ENCODE results near the gene PCDHB11. TPM values are rescaled to one million over a fixed set of nuclear protein-coding genes. Genes with fewer than 3 reads are reported as not detected.
A peak's percentile ranks its signal among the peaks of the same experiment; 100 is the strongest.
"Not testable (repeated sequence)": the region's sequence is repeated elsewhere in the genome, so short reads cannot be mapped to it uniquely, and the experiment has no call there.

Gene PCDHB11
- total RNA-seq, 5 donors from 2014 or later (not counting 1 experiment from before 2014, with no cell fraction given) = not detected

DNA sequence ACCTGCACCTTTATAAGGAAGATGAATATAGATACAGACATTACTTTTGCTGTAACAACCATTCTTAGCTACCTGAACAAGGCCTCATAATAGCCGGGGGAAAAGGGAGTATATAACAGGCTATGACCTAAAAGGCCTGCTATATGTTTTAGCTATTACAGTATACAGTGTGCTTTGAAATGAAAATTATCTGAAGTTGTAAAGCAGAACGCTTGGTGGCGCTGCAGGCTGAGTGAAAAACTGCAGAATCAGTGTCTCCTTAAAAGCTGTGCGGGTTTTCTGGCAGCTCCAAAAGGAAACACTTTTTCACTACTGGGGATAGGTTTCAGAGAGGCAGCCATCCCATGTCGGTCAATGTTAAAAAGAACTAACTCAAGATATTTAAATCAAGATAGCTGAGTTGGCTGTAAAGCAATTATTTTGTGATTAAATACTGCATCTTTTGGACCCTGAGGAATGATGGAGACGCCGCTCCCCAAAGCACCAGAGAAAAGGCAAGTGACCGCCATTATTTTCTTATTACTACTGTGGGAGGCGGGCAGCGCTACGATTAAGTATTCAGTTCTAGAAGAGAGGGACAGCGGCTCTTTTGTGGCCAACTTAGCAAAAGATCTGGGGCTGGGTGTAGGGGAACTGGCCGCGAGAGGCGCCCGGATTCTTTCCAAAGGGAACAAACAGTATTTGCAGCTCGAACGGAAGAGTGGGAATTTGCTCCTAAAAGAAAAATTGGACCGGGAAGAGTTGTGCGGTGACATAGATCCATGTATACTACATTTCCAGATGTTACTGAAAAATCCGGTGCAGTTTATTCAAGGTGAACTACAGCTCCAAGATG is 43.7 kb upstream of the PCDHB11 start:
- H3K9me3 Mint-ChIP-seq = peaks cover 0 to 32% (median 27%) of the 10 kb centered on the region in 3 donors
- ATAC-seq (replicated peaks in 1 of 4) = no peak
- no peak overlapping the region for H3K27ac ChIP-seq (ENCODE audit: low read length)

GRCh38 chr5:141157356-141157755 is 42.1 kb upstream of the PCDHB11 start:
- WGBS (ENCODE audit: insufficient coverage) = 40% methylated on average over 21 of the region's 38 CpGs
- ATAC-seq (replicated peaks in 1 of 4); H3K27ac ChIP-seq (ENCODE audit: low read length); H3K36me3 Mint-ChIP-seq; H3K4me1 ChIP-seq (ENCODE audit: control insufficient read depth in 1 of 2, extremely low read depth in 1 of 2, insufficient read depth in 2 of 2, low read length in 2 of 2); H3K27ac Mint-ChIP-seq; H3K36me3 ChIP-seq (ENCODE audit: control insufficient read depth in 2 of 2, extremely low read depth in 1 of 2, insufficient read depth in 1 of 2, low read length in 1 of 2); POLR2A ChIA-PET; H3K4me3 Mint-ChIP-seq; H3K4me3 ChIP-seq (ENCODE audit: control insufficient read depth in 1 of 2, extremely low read depth in 1 of 2, low read length in 1 of 2); DNase-seq; H3K9me3 ChIP-seq; CTCF ChIA-PET; H3K4me1 Mint-ChIP-seq: not testable (repeated sequence)
- Mint-ChIP-seq H3K27me3 (peaks cover 35 to 47% of the 10 kb centered on the region in 2 donors), H3K9me3 (peaks cover 0 to 26% (median 18%) of the 10 kb centered on the region in 3 donors)
- peaks cover 6 to 21% of the 10 kb centered on the region in 2 experiments for H3K27me3 ChIP-seq (replicated peaks in 1 of 2; ENCODE audit: control insufficient read depth in 2 of 2, extremely low read depth in 1 of 2, insufficient read depth in 2 of 2, low read length in 1 of 2)

More for the DNA sequence above, 43.7 kb upstream of the PCDHB11 start:
- Histone ChIP-seq H3K36me3 (ENCODE audit: control insufficient read depth in 2 of 2, extremely low read depth in 1 of 2, insufficient read depth in 1 of 2, low read length in 1 of 2) (no peaks in the 10 kb centered on the region), H3K4me1 (ENCODE audit: control insufficient read depth in 1 of 2, extremely low read depth in 1 of 2, insufficient read depth in 2 of 2, low read length in 2 of 2) (no peaks in the 10 kb centered on the region), H3K9me3 (no peaks in the 10 kb centered on the region), H3K27me3 (replicated peaks in 1 of 2; ENCODE audit: control insufficient read depth in 2 of 2, extremely low read depth in 1 of 2, insufficient read depth in 2 of 2, low read length in 1 of 2) (peaks cover 9 to 29% of the 10 kb centered on the region in 2 experiments), H3K4me3 (ENCODE audit: control insufficient read depth in 1 of 2, extremely low read depth in 1 of 2, low read length in 1 of 2) (no peak overlapping the region)
- Mint-ChIP-seq H3K4me1 (no peaks in the 10 kb centered on the region), H3K4me3 (no peak overlapping the region), H3K27ac (no peak overlapping the region), H3K27me3 (peaks cover 38 to 57% of the 10 kb centered on the region in 2 donors), H3K36me3 (peaks cover 7% of the 10 kb centered on the region)
- CTCF ChIA-PET = no interaction called here
- no peak for DNase-seq
- POLR2A ChIA-PET = no interaction called here
- WGBS (ENCODE audit: insufficient coverage) = 23% methylated on average over 10 of the region's 21 CpGs

DNA sequence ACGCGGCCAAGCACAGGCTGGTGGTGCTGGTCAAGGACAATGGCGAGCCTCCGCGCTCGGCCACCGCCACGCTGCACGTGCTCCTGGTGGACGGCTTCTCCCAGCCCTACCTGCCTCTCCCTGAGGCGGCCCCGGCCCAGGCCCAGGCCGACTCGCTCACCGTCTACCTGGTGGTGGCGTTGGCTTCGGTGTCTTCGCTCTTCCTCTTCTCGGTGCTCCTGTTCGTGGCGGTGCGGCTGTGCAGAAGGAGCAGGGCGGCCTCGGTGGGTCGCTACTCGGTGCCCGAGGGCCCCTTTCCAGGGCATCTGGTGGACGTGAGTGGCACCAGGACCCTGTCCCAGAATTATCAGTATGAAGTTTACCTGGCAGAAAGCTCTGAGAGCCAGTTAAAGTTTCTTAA is 41.5 kb upstream of the PCDHB11 start:
- ATAC-seq (replicated peaks in 1 of 4); H3K4me3 ChIP-seq (ENCODE audit: control insufficient read depth in 1 of 2, extremely low read depth in 1 of 2, low read length in 1 of 2); H3K4me1 ChIP-seq (ENCODE audit: control insufficient read depth in 1 of 2, extremely low read depth in 1 of 2, insufficient read depth in 2 of 2, low read length in 2 of 2); H3K9me3 ChIP-seq; H3K4me1 Mint-ChIP-seq; H3K36me3 ChIP-seq (ENCODE audit: control insufficient read depth in 2 of 2, extremely low read depth in 1 of 2, insufficient read depth in 1 of 2, low read length in 1 of 2); DNase-seq; CTCF ChIA-PET; H3K27ac Mint-ChIP-seq; H3K4me3 Mint-ChIP-seq; POLR2A ChIA-PET; H3K36me3 Mint-ChIP-seq; H3K27ac ChIP-seq (ENCODE audit: low read length): not testable (repeated sequence)
- H3K9me3 Mint-ChIP-seq = peaks cover 0 to 24% (median 18%) of the 10 kb centered on the region in 3 donors
- peaks cover 31 to 44% of the 10 kb centered on the region in 2 donors for H3K27me3 Mint-ChIP-seq
- 48% methylated on average over 9 of the region's 28 CpGs for WGBS (ENCODE audit: insufficient coverage)
- peaks cover 6 to 21% of the 10 kb centered on the region in 2 experiments for H3K27me3 ChIP-seq (replicated peaks in 1 of 2; ENCODE audit: control insufficient read depth in 2 of 2, extremely low read depth in 1 of 2, insufficient read depth in 2 of 2, low read length in 1 of 2)

GRCh38 chr5:141172381-141173204 is 26.8 kb upstream of the PCDHB11 start, which contains the start of gene PCDHB7:
TSS of gene PCDHB7 (plus strand) at chr5:141172644. CDS start at chr5:141172836, 192 bp downstream.
- H3K4me3 ChIP-seq (ENCODE audit: control insufficient read depth in 1 of 2, extremely low read depth in 1 of 2, low read length in 1 of 2) = no peak within 1 kb of the TSS
- no peak within 1 kb of the TSS for H3K27ac Mint-ChIP-seq
- ChIA-PET POLR2A (no interaction called here), CTCF (interaction anchor here (1.0 to 1.5 kb wide), 2 partner anchors 392 kb away, joined by 3 to 5 read pairs; no protein-coding TSS in a partner anchor)
- DNase-seq (peak in 7 of 35 experiments; percentile 5 to 40 (median 12)), ATAC-seq (replicated peaks in 1 of 4) (no peak)
- H3K27ac ChIP-seq (ENCODE audit: low read length) = no peak within 1 kb of the TSS
- H3K9me3 ChIP-seq = no peaks in the 10 kb centered on the region
- peaks cover 2 to 7% (median 5%) of the 10 kb centered on the region in 3 donors for H3K4me1 Mint-ChIP-seq
- H3K27me3 Mint-ChIP-seq = peaks cover 36 to 43% of the 10 kb centered on the region in 2 donors
- H3K9me3 Mint-ChIP-seq = peaks cover 6 to 10% (median 8%) of the 10 kb centered on the region in 3 donors
- H3K27me3 ChIP-seq (replicated peaks in 1 of 2; ENCODE audit: control insufficient read depth in 2 of 2, extremely low read depth in 1 of 2, insufficient read depth in 2 of 2, low read length in 1 of 2) = peaks cover 0 to 14% of the 10 kb centered on the region in 2 experiments
- no peaks in the 10 kb centered on the region for H3K4me1 ChIP-seq (ENCODE audit: control insufficient read depth in 1 of 2, extremely low read depth in 1 of 2, insufficient read depth in 2 of 2, low read length in 2 of 2)
- no peaks in the 10 kb centered on the region for H3K36me3 Mint-ChIP-seq
- no peaks in the 10 kb centered on the region for H3K36me3 ChIP-seq (ENCODE audit: control insufficient read depth in 2 of 2, extremely low read depth in 1 of 2, insufficient read depth in 1 of 2, low read length in 1 of 2)
- WGBS (ENCODE audit: insufficient coverage) = 52% methylated on average over 9 of the region's 20 CpGs
- H3K4me3 Mint-ChIP-seq = peak within 1 kb of the TSS in 1 of 3 donors; percentile 3

- POLR2A ChIA-PET; H3K4me3 Mint-ChIP-seq; DNase-seq; ATAC-seq (replicated peaks in 1 of 4); H3K9me3 ChIP-seq; H3K9me3 Mint-ChIP-seq; H3K4me3 ChIP-seq (ENCODE audit: control insufficient read depth in 1 of 2, extremely low read depth in 1 of 2, low read length in 1 of 2); CTCF ChIA-PET; H3K4me1 Mint-ChIP-seq; H3K27ac Mint-ChIP-seq; H3K27ac ChIP-seq (ENCODE audit: low read length); H3K36me3 Mint-ChIP-seq; H3K4me1 ChIP-seq (ENCODE audit: control insufficient read depth in 1 of 2, extremely low read depth in 1 of 2, insufficient read depth in 2 of 2, low read length in 2 of 2); H3K36me3 ChIP-seq (ENCODE audit: control insufficient read depth in 2 of 2, extremely low read depth in 1 of 2, insufficient read depth in 1 of 2, low read length in 1 of 2): not testable (repeated sequence)
- 49% methylated on average over 50 of the region's 79 CpGs for WGBS (ENCODE audit: insufficient coverage)
- peaks cover 0 to 19% of the 10 kb centered on the region in 2 experiments for H3K27me3 ChIP-seq (replicated peaks in 1 of 2; ENCODE audit: control insufficient read depth in 2 of 2, extremely low read depth in 1 of 2, insufficient read depth in 2 of 2, low read length in 1 of 2)
- H3K27me3 Mint-ChIP-seq = peaks cover 26 to 27% of the 10 kb centered on the region in 2 donors
These were observed 24.9 kb upstream of the PCDHB11 start for GRCh38 chr5:141174291-141175104.

GRCh38 chr5:141175933-141176332 is 23.5 kb upstream of the PCDHB11 start:
- ChIA-PET CTCF (no interaction called here), POLR2A (no interaction called here)
- Histone ChIP-seq H3K4me3 (ENCODE audit: control insufficient read depth in 1 of 2, extremely low read depth in 1 of 2, low read length in 1 of 2) (no peak overlapping the region), H3K36me3 (ENCODE audit: control insufficient read depth in 2 of 2, extremely low read depth in 1 of 2, insufficient read depth in 1 of 2, low read length in 1 of 2) (no peaks in the 10 kb centered on the region), H3K9me3 (no peaks in the 10 kb centered on the region), H3K27ac (ENCODE audit: low read length) (no peak overlapping the region), H3K27me3 (replicated peaks in 1 of 2; ENCODE audit: control insufficient read depth in 2 of 2, extremely low read depth in 1 of 2, insufficient read depth in 2 of 2, low read length in 1 of 2) (peaks cover 0 to 27% of the 10 kb centered on the region in 2 experiments), H3K4me1 (ENCODE audit: control insufficient read depth in 1 of 2, extremely low read depth in 1 of 2, insufficient read depth in 2 of 2, low read length in 2 of 2) (no peaks in the 10 kb centered on the region)
- Mint-ChIP-seq H3K4me1 (peaks cover 2 to 7% (median 5%) of the 10 kb centered on the region in 3 donors), H3K9me3 (peaks cover 0 to 13% (median 8%) of the 10 kb centered on the region in 3 donors), H3K36me3 (no peaks in the 10 kb centered on the region), H3K4me3 (no peak overlapping the region), H3K27ac (no peak overlapping the region), H3K27me3 (peaks cover 26 to 32% of the 10 kb centered on the region in 2 donors)
- ATAC-seq (replicated peaks in 1 of 4) = no peak
- no CpG with 5 or more reads among the region's 1 CpG for WGBS (ENCODE audit: insufficient coverage)
- DNase-seq = no peak

Measured in T-cell (primary cell).